Measurements from ENCODE around the gene PCCA. TPM values are rescaled to one million over a fixed set of nuclear protein-coding genes. Genes with fewer than 3 reads are reported as not detected.

The PCCA gene
- total and polyA plus RNA-seq, 12 donors, result 27.6 to 176 (median 97.7) TPM

GRCh38 chr13:100473087-100473486, 384.2 kb downstream of the PCCA start:
- WGBS, 4 donors, result 83 to 90% (median 87%) methylated on average over 10 of the region's 10 CpGs
- Histone ChIP-seq H3K27me3 (no peaks in the 10 kb centered on the region), H3K4me1 (replicated peaks in 1 of 2) (no peaks in the 10 kb centered on the region), H3K9me3 (replicated peaks in 1 of 3) (no peaks in the 10 kb centered on the region), H3K4me3 (no peak overlapping the region), H3K27ac (no peak overlapping the region), H3K36me3 (replicated peaks in 1 of 2) (no peaks in the 10 kb centered on the region)
- intact Hi-C loops (cut with DNase I), result no loop called here
- DNase-seq, result no peak
- TF ChIP-seq POLR2A (IDR thresholded peaks at IDR 0.05), result no peak
- no peak for TF ChIP-seq CTCF (IDR thresholded peaks at IDR 0.05)

GRCh38 chr13:100473501-100474044, 384.7 kb downstream of the PCCA start:
- WGBS, 4 donors, result 74 to 86% (median 85%) methylated on average over 8 of the region's 8 CpGs

GRCh38 chr13:100476963-100477362, 388.1 kb downstream of the PCCA start:
- Histone ChIP-seq H3K4me3 (no peak overlapping the region), H3K27ac (no peak overlapping the region), H3K36me3 (replicated peaks in 1 of 2) (no peaks in the 10 kb centered on the region), H3K9me3 (replicated peaks in 1 of 3) (no peaks in the 10 kb centered on the region), H3K4me1 (replicated peaks in 1 of 2) (no peaks in the 10 kb centered on the region), H3K27me3 (no peaks in the 10 kb centered on the region)
- TF ChIP-seq POLR2A (IDR thresholded peaks at IDR 0.05) (no peak), CTCF (IDR thresholded peaks at IDR 0.05) (no peak)
- 96 to 98% (median 98%) methylated on average over 5 of the region's 5 CpGs for WGBS, 4 donors
- intact Hi-C loops (cut with DNase I), result no loop called here
- DNase-seq, result no peak

More at GRCh38 chr13:100473501-100474044, 384.7 kb downstream of the PCCA start:
- Histone ChIP-seq H3K36me3 (replicated peaks in 1 of 2) (no peaks in the 10 kb centered on the region), H3K27me3 (no peaks in the 10 kb centered on the region), H3K4me3 (no peak overlapping the region), H3K27ac (no peak overlapping the region), H3K9me3 (replicated peaks in 1 of 3) (no peaks in the 10 kb centered on the region), H3K4me1 (replicated peaks in 1 of 2) (no peaks in the 10 kb centered on the region)
- no peak for DNase-seq
- no peak for TF ChIP-seq POLR2A (IDR thresholded peaks at IDR 0.05)
- no peak for TF ChIP-seq CTCF (IDR thresholded peaks at IDR 0.05)
- intact Hi-C loops (cut with DNase I), result no loop called here

GRCh38 chr13:100478107-100478809, 389.4 kb downstream of the PCCA start:
- intact Hi-C loops (cut with DNase I), result no loop called here
- 92 to 97% (median 93%) methylated on average over 3 to 12 of the region's 12 CpGs for WGBS, 4 donors
- Histone ChIP-seq H3K36me3 (replicated peaks in 1 of 2) (no peaks in the 10 kb centered on the region), H3K4me3 (no peak overlapping the region), H3K27ac (no peak overlapping the region), H3K27me3 (no peaks in the 10 kb centered on the region), H3K9me3 (replicated peaks in 1 of 3) (no peaks in the 10 kb centered on the region), H3K4me1 (replicated peaks in 1 of 2) (no peaks in the 10 kb centered on the region)
- DNase-seq, result no peak
- TF ChIP-seq POLR2A (IDR thresholded peaks at IDR 0.05) (no peak), CTCF (IDR thresholded peaks at IDR 0.05) (no peak)

Data from adrenal gland (tissue), 12 donors.